Endothelial cell of umbilical vein (primary cell): ENCODE measurements around the gene PHLPP1. TPM values are rescaled to one million over a fixed set of nuclear protein-coding genes. Genes with fewer than 3 reads are reported as not detected.

Experiments
- Bru-seq: library from RNA; stranded (reverse); fragments of 400-500 nt; gene quantifications from one replicate; lab custom pipeline; 2021; lab: Mats Ljungman, UMichigan
- BruChase-seq, 2 experiments: library from RNA; stranded (reverse); fragments of 400-500 nt; gene quantifications; one replicate each; lab custom pipeline; 2021; lab: Mats Ljungman, UMichigan
- BruUV-seq: library from RNA; stranded (reverse); fragments of 400-500 nt; replicated peaks from 2 replicates; lab custom pipeline; 2021; lab: Mats Ljungman, UMichigan
- CTCF ChIA-PET: fragments of 300-600, 350-600 bp; sonication (Branson Sonifier 250); formaldehyde crosslinking; loops from one replicate; lab custom pipeline; 2021; ENCODE audit warnings: antibody characterized with exemption, inconsistent platforms; lab: Charles Lee
- POLR2A ChIA-PET: fragments of 300-600, 350-600 bp; sonication (Branson Sonifier 250); formaldehyde crosslinking; loops from one replicate; lab custom pipeline; 2021; ENCODE audit warnings: antibody characterized with exemption, inconsistent platforms; lab: Charles Lee
- DNase-seq: peaks from one replicate; pipeline ENCODE4 v3.0.0-alpha.2; 2011; ENCODE audit warnings: low read depth, low spot score
- FAIRE-seq: peaks from 2 replicates; lab custom pipeline; 2011; peaks lifted over from hg19 to GRCh38; lab: Jason Lieb, UNC
- H2AFZ ChIP-seq: 2 replicates; pipeline ENCODE4 v1.6.0; 2012; ENCODE audit warnings: low read depth, low read length, control low read depth, inconsistent platforms
- H3K27ac ChIP-seq: 2 replicates; pipeline ENCODE4 v1.5.1; 2011; ENCODE audit warnings: low read depth, mild to moderate bottlenecking, control low read depth, low read length, moderate library complexity; ENCODE audit not compliant: insufficient read depth
- H3K27me3 ChIP-seq, 2 experiments: 2 replicates each; pipeline versions ENCODE4 v1.6.0 to v1.6.1; 2011; ENCODE audit warnings: low read length in 2 of 2, mixed read lengths in 1 of 2; ENCODE audit not compliant: control insufficient read depth in 2 of 2, insufficient read depth in 2 of 2
- H3K36me3 ChIP-seq, 2 experiments: 2 replicates in 1 of 2; 3 replicates in 1 of 2; pipeline ENCODE4 v1.5.1; 2011; ENCODE audit warnings: low read length in 2 of 2, mild to moderate bottlenecking in 1 of 2, moderate library complexity in 1 of 2; ENCODE audit not compliant: control insufficient read depth in 2 of 2, insufficient read depth in 2 of 2; ENCODE audit errors: extremely low read depth in 1 of 2
- H3K4me1 ChIP-seq: 3 replicates; pipeline ENCODE4 v1.5.1; 2011; ENCODE audit warnings: mild to moderate bottlenecking, low read length; ENCODE audit not compliant: control insufficient read depth, insufficient read depth; ENCODE audit errors: extremely low read depth
- H3K4me2 ChIP-seq: 2 replicates; pipeline ENCODE4 v1.6.1; 2011; ENCODE audit warnings: low read length, control low read depth, mixed read lengths; ENCODE audit not compliant: insufficient read depth
- H3K4me3 ChIP-seq, 3 experiments: fragments of 200-600 bp in 1 of 3; sonication (generic), shearing (Covaris generic) in 1 of 3; replicated peaks in 1 of 3; 2 replicates each; pipeline ENCODE4 v1.5.1; 2011 to 2016; ENCODE audit warnings: control low read depth in 3 of 3, low read length in 3 of 3, mild to moderate bottlenecking in 2 of 3, inconsistent platforms in 1 of 3, low read depth in 1 of 3, moderate library complexity in 1 of 3; ENCODE audit not compliant: insufficient read depth in 1 of 3
- H3K79me2 ChIP-seq: 2 replicates; pipeline ENCODE4 v1.6.0; 2012; ENCODE audit warnings: low read length, inconsistent platforms; ENCODE audit not compliant: control insufficient read depth, insufficient read depth
- H3K9ac ChIP-seq: replicated peaks from 2 replicates; pipeline ENCODE3; 2011; ENCODE audit warnings: low read length, control low read depth; ENCODE audit not compliant: insufficient read depth; ENCODE audit errors: extremely low read depth
- H3K9me1 ChIP-seq: replicated peaks from 3 replicates; pipeline ENCODE4 v1.6.0; 2011; ENCODE audit warnings: mild to moderate bottlenecking, low read length; ENCODE audit not compliant: control insufficient read depth, insufficient read depth; ENCODE audit errors: extremely low read depth
- H3K9me3 ChIP-seq: replicated peaks from 2 replicates; pipeline ENCODE4 v1.5.1; 2012; ENCODE audit warnings: low read length, inconsistent platforms; ENCODE audit not compliant: control insufficient read depth, insufficient read depth
- H4K20me1 ChIP-seq: replicated peaks from 2 replicates; pipeline ENCODE3; 2011; ENCODE audit warnings: mild to moderate bottlenecking, low read length; ENCODE audit not compliant: control insufficient read depth, insufficient read depth; ENCODE audit errors: extremely low read depth
- CTCF ChIP-seq, 2 donors: IDR thresholded peaks; 1 replicate in 1 of 2; 2 replicates in 1 of 2; pipeline ENCODE4 v1.5.1; 2011; ENCODE audit warnings: low read length in 2 of 2, mild to moderate bottlenecking in 2 of 2, moderate library complexity in 2 of 2, control low read depth in 1 of 2, inconsistent platforms in 1 of 2, low read depth in 1 of 2; ENCODE audit not compliant: insufficient read depth in 1 of 2; ENCODE audit errors: extremely low read depth in 1 of 2
- EZH2 ChIP-seq: IDR thresholded peaks from 2 replicates; pipeline ENCODE4 v1.6.1; 2012; ENCODE audit warnings: borderline replicate concordance, low read depth, mild to moderate bottlenecking, moderate library complexity, low read length, inconsistent platforms; ENCODE audit not compliant: severe bottlenecking
- FOS ChIP-seq: IDR thresholded peaks from 2 replicates; pipeline ENCODE4 v1.6.1; 2011; ENCODE audit warnings: mild to moderate bottlenecking, low read length, moderate library complexity, borderline replicate concordance; ENCODE audit not compliant: insufficient read depth
- GATA2 ChIP-seq: IDR thresholded peaks from 2 replicates; pipeline ENCODE4 v1.7.0; 2011; ENCODE audit warnings: low read depth, mild to moderate bottlenecking, moderate library complexity, mixed read lengths, low read length; ENCODE audit not compliant: insufficient read length, insufficient read depth
- JUN ChIP-seq: IDR thresholded peaks from 2 replicates; pipeline ENCODE4 v1.6.1; 2011; ENCODE audit warnings: borderline replicate concordance, low read depth; ENCODE audit not compliant: insufficient read length, insufficient read depth
- MYC ChIP-seq: IDR thresholded peaks from one replicate; pipeline ENCODE4 v1.6.1; 2011; ENCODE audit warnings: mild to moderate bottlenecking, low read depth, low read length
- POLR2A ChIP-seq: IDR thresholded peaks from 2 replicates; pipeline ENCODE4 v1.6.1; 2012; ENCODE audit warnings: low read depth, mild to moderate bottlenecking, control low read depth, low read length
- POLR2AphosphoS5 ChIP-seq: IDR thresholded peaks from 2 replicates; pipeline ENCODE4 v1.6.1; 2012; ENCODE audit warnings: low read depth, mild to moderate bottlenecking, control low read depth, low read length, moderate library complexity; ENCODE audit not compliant: insufficient read depth
- dilution Hi-C: fragments of 300-500 bp; cut with MboI; formaldehyde crosslinking; loops from one replicate; pipeline ENCODE4 v1.15.0; 2019; ENCODE audit warnings: low sequenced_read_pairs; ENCODE audit not compliant: extremely low pct_ligation_motif_present
- intact Hi-C: fragments of 100-400 bp; cut with micrococcal nuclease; formaldehyde crosslinking; loops from one replicate; pipeline ENCODE4 v1.10.0; 2022
- long read RNA-seq: library from polyadenylated mRNA; stranded (forward); transcript quantifications from one replicate; pipeline ENCODE4 v2.0.0, GENCODE V29; 2021
- polyA minus RNA-seq, 3 experiments: library from RNA; depleted of rRNA, polyadenylated mRNA; stranded (reverse); fragments of >200 nt; gene quantifications; 1 replicate in 1 of 3; 2 replicates in 2 of 3; pipeline ENCODE4 v1.2.3, GENCODE V29; 2011
- polyA plus RNA-seq, 4 experiments: library from polyadenylated mRNA; depleted of rRNA in 3 of 4; stranded (reverse) in 3 of 4; unstranded in 1 of 4; fragments of >200 nt; gene quantifications; 2 replicates each; pipeline versions ENCODE4 v1.2.1 to v1.2.3, GENCODE V29; 2011 to 2012; ENCODE audit warnings: missing spikeins in 1 of 4
- total RNA-seq: library from RNA; stranded (reverse); gene quantifications from 2 replicates; pipeline ENCODE4 v1.2.3, GENCODE V29; 2021
- TF ChIP-seq, protein P1 (sequence below): IDR thresholded peaks from 2 replicates; pipeline ENCODE4 v1.6.1; 2011; ENCODE audit not compliant: insufficient read depth, insufficient read length

The PHLPP1 gene
- total RNA-seq (10.8 and 11.2 TPM in 2 replicates), polyA plus RNA-seq (4.0 and 4.4 TPM in 2 replicates), polyA minus RNA-seq (11.4 and 17.8 TPM in 2 replicates), Bru-seq, nascent RNA (percentile 68 among the genes with signal in this experiment), BruChase-seq, experiment 1, labeled RNA remaining after a 6-hour chase (percentile 49 among the genes with signal in this experiment), BruChase-seq, experiment 2, labeled RNA remaining after a 2-hour chase (percentile 53 among the genes with signal in this experiment)
- polyA plus RNA-seq (2011; cell fraction: cytosol; rRNA removed): 4.8 and 4.9 TPM in 2 replicates
- 7.3 and 7.5 TPM in 2 replicates for polyA plus RNA-seq (2011; cell fraction: nucleus; rRNA removed)
- polyA plus RNA-seq (2012): 4.4 and 4.6 TPM in 2 replicates
- polyA minus RNA-seq (2011; cell fraction: cytosol; rRNA and poly(A)+ RNA removed): 12.9 TPM
- 19.1 and 29.4 TPM in 2 replicates for polyA minus RNA-seq (2011; cell fraction: nucleus; rRNA and poly(A)+ RNA removed)
- long read RNA-seq, full-length matches to known transcripts: 6 of 10 reads
- long read RNA-seq, partial matches to known transcripts: 1 of 10 reads
- long read RNA-seq, other reads (novel, unspliced or antisense): 3 of 10 reads

- Histone ChIP-seq H3K4me2 (peak within 1 kb of the TSS; percentile 71), H3K27ac (peak within 1 kb of the TSS; percentile 88), H3K9ac (peak within 1 kb of the TSS; percentile 86), H2AFZ (peak within 1 kb of the TSS; percentile 95), H3K36me3 (no peaks in the 10 kb centered on the region), H4K20me1 (no peaks in the 10 kb centered on the region), H3K9me1 (no peaks in the 10 kb centered on the region), H3K27me3 (peaks cover 0 to 2% of the 10 kb centered on the region in 2 experiments), H3K4me3 (peak within 1 kb of the TSS; percentile 45 to 76 (median 50)), H3K4me1 (peaks cover 20% of the 10 kb centered on the region), H3K79me2 (no peaks in the 10 kb centered on the region), H3K9me3 (no peaks in the 10 kb centered on the region)
- BruUV-seq: no TSS peak
- no peak for TF ChIP-seq GATA2
- peak; percentile 33 for TF ChIP-seq POLR2A
- dilution Hi-C loops (no loop called here), intact Hi-C loops (loop anchor here (1.0 to 5.0 kb wide), 13 partner anchors 36 to 707 kb away; partner anchors contain the start of genes PIGN, RELCH, VPS4B and ZCCHC2)
- CTCF ChIA-PET: interaction anchor here (0.5 to 6.7 kb wide), 40 partner anchors 11 to 1131 kb away, joined by 3 to 169 read pairs (median 4); no protein-coding TSS in a partner anchor
- DNase-seq (no peak), FAIRE-seq (no peak)
- POLR2A ChIA-PET: interaction anchor here (0.6 to 1.0 kb wide), 3 partner anchors 162 to 267 kb away, joined by 3 to 6 read pairs (median 3); no protein-coding TSS in a partner anchor
Observed at GRCh38 chr18:62715436-62715758, at the start of gene PHLPP1. TSS of gene PHLPP1 (plus strand) at chr18:62715541. CDS start at chr18:62715684, 143 bp downstream.

- BruUV-seq: no TSS peak
- ChIA-PET CTCF (no interaction called here), POLR2A (no interaction called here)
- H3K4me2 ChIP-seq: no peak overlapping the region
- TF ChIP-seq EZH2: no peak
- no peak for TF ChIP-seq POLR2AphosphoS5
- no peak for TF ChIP-seq GATA2
- TF ChIP-seq FOS: no peak
- no peak for TF ChIP-seq CTCF (IDR thresholded peaks at IDR 0.05; ENCODE audit: extremely low read depth in 1 of 2, insufficient read depth in 1 of 2, low read depth in 1 of 2, low read length in 2 of 2)
- TF ChIP-seq MYC: no peak
- TF ChIP-seq, protein P1, sequence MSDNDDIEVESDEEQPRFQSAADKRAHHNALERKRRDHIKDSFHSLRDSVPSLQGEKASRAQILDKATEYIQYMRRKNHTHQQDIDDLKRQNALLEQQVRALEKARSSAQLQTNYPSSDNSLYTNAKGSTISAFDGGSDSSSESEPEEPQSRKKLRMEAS: no peak
- no peak for TF ChIP-seq JUN
- no peak for TF ChIP-seq POLR2A
- FAIRE-seq (no peak), DNase-seq (no peak)
- H4K20me1 ChIP-seq: no peaks in the 10 kb centered on the region
- intact Hi-C loops (no loop called here), dilution Hi-C loops (no loop called here)
- H2AFZ ChIP-seq: no peak overlapping the region
- no peaks in the 10 kb centered on the region for H3K9me3 ChIP-seq
- no peak overlapping the region for H3K27ac ChIP-seq
- no peak overlapping the region for H3K9ac ChIP-seq
- no peak overlapping the region for H3K4me3 ChIP-seq
- H3K27me3 ChIP-seq: peaks cover 3 to 5% of the 10 kb centered on the region in 2 experiments
- no peaks in the 10 kb centered on the region for H3K9me1 ChIP-seq
- no peaks in the 10 kb centered on the region for H3K36me3 ChIP-seq
- H3K4me1 ChIP-seq: no peaks in the 10 kb centered on the region
- no peaks in the 10 kb centered on the region for H3K79me2 ChIP-seq
Observed at GRCh38 chr18:62669225-62669624, 46.1 kb upstream of the PHLPP1 start.
